ENCODE measurements around the gene FOXF2.

DNA sequence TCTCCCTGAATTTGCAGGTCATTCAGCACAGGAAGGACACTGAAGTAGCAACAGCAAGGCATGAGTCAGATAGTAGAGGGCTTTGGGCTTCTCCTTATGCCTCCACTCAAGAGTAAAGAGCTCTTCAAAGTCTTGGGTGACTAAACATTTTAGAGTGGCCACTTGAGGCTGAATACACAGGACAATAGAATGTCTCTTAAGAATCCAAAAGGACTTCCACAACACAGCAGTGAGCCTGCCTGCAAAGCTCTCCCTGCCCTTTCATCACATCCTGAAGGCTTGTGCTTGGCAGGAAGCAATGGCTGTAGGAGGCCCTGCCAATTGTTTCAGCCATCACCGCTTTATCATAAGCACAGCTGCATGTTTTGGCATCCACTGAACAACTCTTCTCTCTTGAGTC, 40.7 kb upstream of the FOXF2 start:
- TF ChIP-seq EZH2phosphoT487 (IDR thresholded peaks at IDR 0.05; ENCODE audit: borderline replicate concordance), result no peak
- TF ChIP-seq, protein P1, sequence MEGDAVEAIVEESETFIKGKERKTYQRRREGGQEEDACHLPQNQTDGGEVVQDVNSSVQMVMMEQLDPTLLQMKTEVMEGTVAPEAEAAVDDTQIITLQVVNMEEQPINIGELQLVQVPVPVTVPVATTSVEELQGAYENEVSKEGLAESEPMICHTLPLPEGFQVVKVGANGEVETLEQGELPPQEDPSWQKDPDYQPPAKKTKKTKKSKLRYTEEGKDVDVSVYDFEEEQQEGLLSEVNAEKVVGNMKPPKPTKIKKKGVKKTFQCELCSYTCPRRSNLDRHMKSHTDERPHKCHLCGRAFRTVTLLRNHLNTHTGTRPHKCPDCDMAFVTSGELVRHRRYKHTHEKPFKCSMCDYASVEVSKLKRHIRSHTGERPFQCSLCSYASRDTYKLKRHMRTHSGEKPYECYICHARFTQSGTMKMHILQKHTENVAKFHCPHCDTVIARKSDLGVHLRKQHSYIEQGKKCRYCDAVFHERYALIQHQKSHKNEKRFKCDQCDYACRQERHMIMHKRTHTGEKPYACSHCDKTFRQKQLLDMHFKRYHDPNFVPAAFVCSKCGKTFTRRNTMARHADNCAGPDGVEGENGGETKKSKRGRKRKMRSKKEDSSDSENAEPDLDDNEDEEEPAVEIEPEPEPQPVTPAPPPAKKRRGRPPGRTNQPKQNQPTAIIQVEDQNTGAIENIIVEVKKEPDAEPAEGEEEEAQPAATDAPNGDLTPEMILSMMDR (conservative IDR thresholded peaks at IDR 0.05; ENCODE audit: low read length), result no peak
